Measurements from ENCODE around the gene CCNC.

GRCh38 chr6:99514089-99514488 lies 54.4 kb downstream of the CCNC start:
- no peak for TF ChIP-seq CTCF (optimal IDR thresholded peaks at IDR 0.05 in 1 of 3, IDR thresholded peaks at IDR 0.05 in 1 of 3, conservative IDR thresholded peaks at IDR 0.05 in 1 of 3; ENCODE audit: extremely low read depth in 1 of 3, insufficient read depth in 2 of 3, low read length in 3 of 3)
- no peak for TF ChIP-seq EZH2 (IDR thresholded peaks at IDR 0.05; ENCODE audit: low read length)

Measured in keratinocyte (primary cell).